Stimulated activated CD8-positive, alpha-beta memory T cell treated with anti-CD3 and anti-CD28 coated beads, Interleukin-15, amount 100 ng/mL, for 48 hours (primary cell): ENCODE data around the gene NOL4.
"Not testable (repeated sequence)": the region's sequence is repeated elsewhere in the genome, so short reads cannot be mapped to it uniquely, and the experiment has no call there.

Source experiments
- DNase-seq, 2 donors: peaks; one replicate each; pipeline ENCODE4 v3.0.0-alpha.2; 2020; ENCODE audit warnings: low read depth in 2 of 2

The NOL4 gene

GRCh38 chr18:34224423-34225217 lies at the start of gene NOL4:
NOL4 (minus strand) TSS chr18:34224913; CDS start chr18:34223253, 1,660 bp downstream.
- no peak for DNase-seq

GRCh38 chr18:34266029-34266428 lies 41.3 kb upstream of the NOL4 start:
- not testable (repeated sequence) for DNase-seq

- DNase-seq = no peak
These were observed 37.4 kb upstream of the NOL4 start for GRCh38 chr18:34261865-34262780.

- no peak for DNase-seq
These were observed 33.5 kb upstream of the NOL4 start for GRCh38 chr18:34258176-34258575.

- no peak for DNase-seq
These were observed 27.2 kb upstream of the NOL4 start for GRCh38 chr18:34251919-34252318.

GRCh38 chr18:34248727-34249126 lies 24.0 kb upstream of the NOL4 start:
- DNase-seq = no peak

- DNase-seq = no peak
These were observed 18.0 kb upstream of the NOL4 start for GRCh38 chr18:34242739-34243138.

- DNase-seq = not testable (repeated sequence)
These were observed 9.2 kb upstream of the NOL4 start for GRCh38 chr18:34233781-34234388.

GRCh38 chr18:34225218-34225553 lies 473 bp upstream of the NOL4 start:
- no peak for DNase-seq

- no peak for DNase-seq
These were observed 755 bp downstream of the NOL4 start for GRCh38 chr18:34223893-34224422.

- DNase-seq = no peak
These were observed 1.4 kb downstream of the NOL4 start for GRCh38 chr18:34223164-34223892.

- no peak for DNase-seq
These were observed 2.2 kb downstream of the NOL4 start for GRCh38 chr18:34222307-34223163.

GRCh38 chr18:34221971-34222306 lies 2.8 kb downstream of the NOL4 start:
- DNase-seq = no peak

- DNase-seq = no peak
These were observed 4.5 kb downstream of the NOL4 start for GRCh38 chr18:34220081-34220815.

GRCh38 chr18:34219651-34220050 lies 5.1 kb downstream of the NOL4 start:
- no peak for DNase-seq

- no peak for DNase-seq
These were observed 12.2 kb downstream of the NOL4 start for GRCh38 chr18:34212511-34212910.

- DNase-seq = no peak
These were observed 17.3 kb downstream of the NOL4 start for GRCh38 chr18:34207344-34207851.

GRCh38 chr18:34203866-34204265 lies 20.8 kb downstream of the NOL4 start:
- DNase-seq = no peak

- DNase-seq = no peak
These were observed 28.5 kb downstream of the NOL4 start for GRCh38 chr18:34196256-34196655.

- DNase-seq = no peak
These were observed 30.5 kb downstream of the NOL4 start for GRCh38 chr18:34194239-34194638.
